Neural cell (in vitro differentiated cells): ENCODE measurements around the gene CHD9NB. TPM values are rescaled to one million over a fixed set of nuclear protein-coding genes. Genes with fewer than 3 reads are reported as not detected.
"Not testable (repeated sequence)": the region's sequence is repeated elsewhere in the genome, so short reads cannot be mapped to it uniquely, and the experiment has no call there.

ENCODE experiments used
- H2AFZ ChIP-seq: fragments of 200-600, 300-800 bp; sonication (generic), shearing (Covaris generic); 2 replicates; pipeline ENCODE4 v1.6.0; 2014; ENCODE audit warnings: low read depth, mild to moderate bottlenecking, antibody characterized with exemption, low read length, moderate library complexity
- H3F3A ChIP-seq: fragments of 200-600 bp; shearing (Covaris generic); 2 replicates; pipeline ENCODE4 v1.6.1; 2016; ENCODE audit warnings: mild to moderate bottlenecking, moderate library complexity, mixed read lengths, antibody characterized with exemption, low read length; ENCODE audit not compliant: insufficient read depth, poor library complexity, severe bottlenecking
- H3K27ac ChIP-seq: fragments of 200-600, 300-800 bp; sonication (generic), shearing (Covaris generic); 2 replicates; pipeline ENCODE4 v1.5.1; 2014; ENCODE audit warnings: mild to moderate bottlenecking, low read length, moderate library complexity
- H3K27me3 ChIP-seq: fragments of 300-800, 200-600 bp; sonication (generic), shearing (Covaris generic); 2 replicates; pipeline ENCODE4 v1.6.0; 2014; ENCODE audit warnings: mild to moderate bottlenecking, low read depth, low read length, moderate library complexity; ENCODE audit not compliant: insufficient read depth
- H3K36me3 ChIP-seq: fragments of 300-800, 200-600 bp; sonication (generic), shearing (Covaris generic); 2 replicates; pipeline ENCODE4 v1.5.1; 2014; ENCODE audit warnings: mild to moderate bottlenecking, antibody characterized with exemption, low read length, moderate library complexity; ENCODE audit not compliant: insufficient read depth
- H3K4me2 ChIP-seq: fragments of 300-800, 200-600 bp; sonication (generic), shearing (Covaris generic); 2 replicates; pipeline ENCODE4 v1.6.0; 2014; ENCODE audit warnings: mild to moderate bottlenecking, low read length
- H3K4me3 ChIP-seq: fragments of 300-800, 200-600 bp; sonication (generic), shearing (Covaris generic); 2 replicates; pipeline ENCODE4 v1.5.1; 2014; ENCODE audit warnings: mild to moderate bottlenecking, low read length, moderate library complexity
- H3K79me2 ChIP-seq: fragments of 200-600 bp; shearing (Covaris generic); replicated peaks from 2 replicates; pipeline ENCODE4 v1.6.0; 2014; ENCODE audit warnings: mild to moderate bottlenecking, low read length, moderate library complexity; ENCODE audit not compliant: insufficient read depth
- H3K9ac ChIP-seq: fragments of 300-800, 200-600 bp; sonication (generic), shearing (Covaris generic); 2 replicates; pipeline ENCODE4 v1.6.1; 2016; ENCODE audit warnings: mild to moderate bottlenecking, low read length, mixed read lengths
- H3K9me2 ChIP-seq: fragments of 200-600 bp; shearing (Covaris generic); 2 replicates; pipeline ENCODE4 v1.6.1; 2016; ENCODE audit warnings: mild to moderate bottlenecking, low read length, mixed read lengths; ENCODE audit not compliant: insufficient read depth
- H3K9me3 ChIP-seq: fragments of 200-600, 300-800 bp; sonication (generic), shearing (Covaris generic); 2 replicates; pipeline ENCODE4 v1.6.1; 2016; ENCODE audit warnings: mild to moderate bottlenecking, mixed run types, low read length, moderate library complexity, mixed read lengths
- H4K20me1 ChIP-seq: fragments of 200-600 bp; shearing (Covaris generic); 2 replicates; pipeline ENCODE4 v1.6.1; 2016; ENCODE audit warnings: mild to moderate bottlenecking, mixed run types; ENCODE audit not compliant: insufficient read depth
- EP300 ChIP-seq: fragments of 450-650 bp; conservative IDR thresholded peaks from 2 replicates; pipeline ENCODE4 v1.6.1; 2014; ENCODE audit warnings: antibody characterized with exemption, mild to moderate bottlenecking, moderate library complexity; ENCODE audit not compliant: poor library complexity, severe bottlenecking
- EZH2 ChIP-seq: fragments of 200-600, 300-800 bp; shearing (Covaris generic), sonication (generic); IDR thresholded peaks from 2 replicates; pipeline ENCODE4 v1.6.1; 2014; ENCODE audit warnings: antibody characterized with exemption, low read length, borderline replicate concordance, mild to moderate bottlenecking; ENCODE audit not compliant: insufficient read depth, poor library complexity, severe bottlenecking
- MXI1 ChIP-seq: fragments of 450-650 bp; conservative IDR thresholded peaks from 2 replicates; pipeline ENCODE4 v1.6.1; 2014; ENCODE audit warnings: antibody characterized with exemption, mild to moderate bottlenecking; ENCODE audit not compliant: poor library complexity, severe bottlenecking
- POLR2AphosphoS5 ChIP-seq: IDR thresholded peaks from 2 replicates; pipeline ENCODE4 v1.6.1; 2012
- RAD21 ChIP-seq: fragments of 450-650 bp; conservative IDR thresholded peaks from 2 replicates; pipeline ENCODE4 v1.6.1; 2014; ENCODE audit warnings: antibody characterized with exemption, mild to moderate bottlenecking, moderate library complexity
- SMC3 ChIP-seq: fragments of 450-650 bp; conservative IDR thresholded peaks from 2 replicates; pipeline ENCODE4 v1.6.1; 2014; ENCODE audit warnings: antibody characterized with exemption, mild to moderate bottlenecking, moderate library complexity; ENCODE audit not compliant: poor library complexity
- TAF1 ChIP-seq: IDR thresholded peaks from 2 replicates; pipeline ENCODE4 v1.6.1; 2012; ENCODE audit warnings: low read depth
- polyA plus RNA-seq: library from polyadenylated mRNA; depleted of rRNA; stranded (reverse); fragments of >200 nt; gene quantifications from 2 replicates; pipeline ENCODE4 v1.2.3, GENCODE V29; 2014
- TF ChIP-seq, protein P1 (sequence below): fragments of 450-650 bp; IDR thresholded peaks from 2 replicates; pipeline ENCODE4 v1.5.1; 2014; ENCODE audit warnings: antibody characterized with exemption, mild to moderate bottlenecking, moderate library complexity; ENCODE audit not compliant: poor library complexity, severe bottlenecking
- TF ChIP-seq, protein P2 (sequence below): IDR thresholded peaks from 2 replicates; pipeline ENCODE4 v1.6.1; 2012; ENCODE audit warnings: borderline replicate concordance

CHD9NB gene
- polyA plus RNA-seq, 1 donor from 2014 or later, result 0.17 TPM

DNA sequence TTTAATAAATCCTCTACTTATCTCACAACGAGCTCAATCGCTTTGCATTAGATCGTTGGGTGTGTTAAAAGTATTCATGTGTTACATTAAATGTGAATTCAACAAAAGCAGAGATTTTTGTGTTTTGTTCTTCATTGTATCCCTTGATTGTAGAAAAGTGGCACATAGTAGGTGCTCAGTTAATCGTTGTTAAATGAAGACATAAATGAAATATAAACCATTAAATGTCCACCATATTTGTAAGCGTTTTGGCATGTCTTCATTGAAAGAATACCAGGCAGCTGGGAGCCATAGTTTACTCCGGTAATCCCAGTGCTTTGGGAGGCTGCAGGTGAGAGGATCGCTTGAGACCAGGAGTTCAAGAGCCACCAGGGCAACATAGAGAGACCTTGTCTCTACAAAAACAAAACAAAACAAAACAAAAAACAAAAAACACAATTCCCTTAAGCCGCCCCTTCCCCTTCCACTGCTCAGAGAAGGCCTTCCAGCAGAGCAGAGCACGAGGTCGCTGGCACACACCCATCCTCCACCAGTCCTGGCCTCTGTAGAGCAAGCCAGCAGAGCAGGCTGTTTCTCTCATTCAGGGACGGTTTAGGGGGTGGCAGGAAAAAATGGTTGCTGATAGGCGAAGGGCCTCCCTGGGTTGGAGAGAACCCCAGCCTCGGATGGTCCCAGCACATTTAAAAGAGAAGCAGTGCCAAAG is 1.4 kb upstream of the CHD9NB start:
- Histone ChIP-seq H3K27ac (no peak overlapping the region), H3K27me3 (no peaks in the 10 kb centered on the region), H3F3A (no peaks in the 10 kb centered on the region), H4K20me1 (no peaks in the 10 kb centered on the region), H3K9me3 (no peaks in the 10 kb centered on the region), H3K9me2 (no peaks in the 10 kb centered on the region), H3K4me3 (peak overlapping the region; percentile 79), H3K9ac (peak overlapping the region; percentile 75), H2AFZ (no peak overlapping the region), H3K4me2 (peak overlapping the region; percentile 72), H3K79me2 (no peaks in the 10 kb centered on the region), H3K36me3 (no peaks in the 10 kb centered on the region)
- no peak for TF ChIP-seq MXI1
- TF ChIP-seq EZH2, result no peak
- TF ChIP-seq TAF1, result no peak
- no peak for TF ChIP-seq EP300
- no peak for TF ChIP-seq POLR2AphosphoS5
- TF ChIP-seq SMC3, result no peak
- no peak for TF ChIP-seq RAD21
- TF ChIP-seq, protein P1, sequence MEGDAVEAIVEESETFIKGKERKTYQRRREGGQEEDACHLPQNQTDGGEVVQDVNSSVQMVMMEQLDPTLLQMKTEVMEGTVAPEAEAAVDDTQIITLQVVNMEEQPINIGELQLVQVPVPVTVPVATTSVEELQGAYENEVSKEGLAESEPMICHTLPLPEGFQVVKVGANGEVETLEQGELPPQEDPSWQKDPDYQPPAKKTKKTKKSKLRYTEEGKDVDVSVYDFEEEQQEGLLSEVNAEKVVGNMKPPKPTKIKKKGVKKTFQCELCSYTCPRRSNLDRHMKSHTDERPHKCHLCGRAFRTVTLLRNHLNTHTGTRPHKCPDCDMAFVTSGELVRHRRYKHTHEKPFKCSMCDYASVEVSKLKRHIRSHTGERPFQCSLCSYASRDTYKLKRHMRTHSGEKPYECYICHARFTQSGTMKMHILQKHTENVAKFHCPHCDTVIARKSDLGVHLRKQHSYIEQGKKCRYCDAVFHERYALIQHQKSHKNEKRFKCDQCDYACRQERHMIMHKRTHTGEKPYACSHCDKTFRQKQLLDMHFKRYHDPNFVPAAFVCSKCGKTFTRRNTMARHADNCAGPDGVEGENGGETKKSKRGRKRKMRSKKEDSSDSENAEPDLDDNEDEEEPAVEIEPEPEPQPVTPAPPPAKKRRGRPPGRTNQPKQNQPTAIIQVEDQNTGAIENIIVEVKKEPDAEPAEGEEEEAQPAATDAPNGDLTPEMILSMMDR, result no peak
- TF ChIP-seq, protein P2, sequence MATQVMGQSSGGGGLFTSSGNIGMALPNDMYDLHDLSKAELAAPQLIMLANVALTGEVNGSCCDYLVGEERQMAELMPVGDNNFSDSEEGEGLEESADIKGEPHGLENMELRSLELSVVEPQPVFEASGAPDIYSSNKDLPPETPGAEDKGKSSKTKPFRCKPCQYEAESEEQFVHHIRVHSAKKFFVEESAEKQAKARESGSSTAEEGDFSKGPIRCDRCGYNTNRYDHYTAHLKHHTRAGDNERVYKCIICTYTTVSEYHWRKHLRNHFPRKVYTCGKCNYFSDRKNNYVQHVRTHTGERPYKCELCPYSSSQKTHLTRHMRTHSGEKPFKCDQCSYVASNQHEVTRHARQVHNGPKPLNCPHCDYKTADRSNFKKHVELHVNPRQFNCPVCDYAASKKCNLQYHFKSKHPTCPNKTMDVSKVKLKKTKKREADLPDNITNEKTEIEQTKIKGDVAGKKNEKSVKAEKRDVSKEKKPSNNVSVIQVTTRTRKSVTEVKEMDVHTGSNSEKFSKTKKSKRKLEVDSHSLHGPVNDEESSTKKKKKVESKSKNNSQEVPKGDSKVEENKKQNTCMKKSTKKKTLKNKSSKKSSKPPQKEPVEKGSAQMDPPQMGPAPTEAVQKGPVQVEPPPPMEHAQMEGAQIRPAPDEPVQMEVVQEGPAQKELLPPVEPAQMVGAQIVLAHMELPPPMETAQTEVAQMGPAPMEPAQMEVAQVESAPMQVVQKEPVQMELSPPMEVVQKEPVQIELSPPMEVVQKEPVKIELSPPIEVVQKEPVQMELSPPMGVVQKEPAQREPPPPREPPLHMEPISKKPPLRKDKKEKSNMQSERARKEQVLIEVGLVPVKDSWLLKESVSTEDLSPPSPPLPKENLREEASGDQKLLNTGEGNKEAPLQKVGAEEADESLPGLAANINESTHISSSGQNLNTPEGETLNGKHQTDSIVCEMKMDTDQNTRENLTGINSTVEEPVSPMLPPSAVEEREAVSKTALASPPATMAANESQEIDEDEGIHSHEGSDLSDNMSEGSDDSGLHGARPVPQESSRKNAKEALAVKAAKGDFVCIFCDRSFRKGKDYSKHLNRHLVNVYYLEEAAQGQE, result no peak

DNA sequence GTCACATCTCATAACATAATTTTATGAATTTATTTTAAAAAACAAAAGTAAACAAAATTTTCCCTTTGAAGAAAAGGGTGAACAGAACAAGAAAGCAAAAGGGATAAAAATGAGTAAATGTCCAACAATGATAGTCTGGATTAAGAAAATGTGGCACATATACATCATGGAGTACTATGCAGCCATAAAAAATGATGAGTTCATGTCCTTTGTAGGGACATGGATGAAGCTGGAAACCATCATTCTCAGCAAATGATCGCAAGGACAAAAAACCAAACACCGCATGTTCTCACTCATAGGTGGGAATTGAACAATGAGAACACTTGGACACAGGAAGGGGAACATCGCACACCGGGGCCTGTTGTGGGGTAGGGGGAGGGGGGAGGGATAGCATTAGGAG is 1.4 kb downstream of the CHD9NB start:
- H3K9ac ChIP-seq, H3K9me2 ChIP-seq, H3K4me2 ChIP-seq, H3K27me3 ChIP-seq, H3K36me3 ChIP-seq, H3F3A ChIP-seq, H3K79me2 ChIP-seq, H4K20me1 ChIP-seq, H3K9me3 ChIP-seq, H2AFZ ChIP-seq, H3K4me3 ChIP-seq, H3K27ac ChIP-seq: not testable (repeated sequence)
